Uterus (tissue), 4 donors: ENCODE measurements around the gene MMRN2. TPM values are rescaled to one million over a fixed set of nuclear protein-coding genes. Genes with fewer than 3 reads are reported as not detected.
"Not testable (repeated sequence)": the region's sequence is repeated elsewhere in the genome, so short reads cannot be mapped to it uniquely, and the experiment has no call there.

Experiments used
- DNase-seq, 2 donors: peaks; one replicate each; pipeline ENCODE4 v3.0.0-alpha.2; 2019 to 2020
- H3K27ac ChIP-seq, 2 donors: fragments of 200-600 bp; sonication (generic); 1 replicate in 1 of 2; 2 replicates in 1 of 2; pipeline ENCODE4 v1.5.1; 2016 to 2018
- H3K27me3 ChIP-seq, 2 donors: fragments of 200-600 bp; sonication (generic); one replicate each; pipeline ENCODE4 v1.5.1; 2018 to 2019; ENCODE audit warnings: control low read depth in 1 of 2
- H3K36me3 ChIP-seq, 2 donors: fragments of 200-600 bp; sonication (generic); one replicate each; pipeline ENCODE4 v1.5.1; 2019; ENCODE audit warnings: control low read depth in 1 of 2
- H3K4me1 ChIP-seq, 2 donors: fragments of 200-600 bp; sonication (generic); one replicate each; pipeline ENCODE4 v1.5.1; 2018 to 2019; ENCODE audit warnings: control low read depth in 1 of 2
- H3K4me3 ChIP-seq, 2 donors: fragments of 200-600 bp; sonication (generic); 1 replicate in 1 of 2; 2 replicates in 1 of 2; pipeline ENCODE4 v1.5.1; 2018 to 2019; ENCODE audit warnings: mild to moderate bottlenecking in 1 of 2
- H3K9me3 ChIP-seq, 2 donors: fragments of 200-600 bp; sonication (generic); one replicate each; pipeline ENCODE4 v1.5.1; 2019; ENCODE audit warnings: control low read depth in 1 of 2
- POLR2A ChIP-seq, 2 donors: fragments of 450-650 bp; IDR thresholded peaks; one replicate each; pipeline ENCODE4 v1.6.1; 2016; ENCODE audit warnings: antibody characterized with exemption in 2 of 2, mild to moderate bottlenecking in 1 of 2, moderate library complexity in 1 of 2
- intact Hi-C: fragments of 100-400 bp; cut with DNase I; formaldehyde crosslinking; loops from one replicate; pipeline ENCODE4 v1.15.1; 2023; ENCODE audit warnings: low total_unique reads
- total RNA-seq, 4 donors: library from RNA; depleted of rRNA in 3 of 4; stranded (reverse); fragments of >200 nt in 3 of 4; gene quantifications; one replicate each; pipeline versions ENCODE4 v1.1.0 to v1.2.4, GENCODE V29; 2014 to 2023
- TF ChIP-seq, protein P1 (sequence below), 4 experiments: fragments of 200-600 bp in 2 of 4; fragments of 450-650 bp in 2 of 4; sonication (generic) in 2 of 4; IDR thresholded peaks; one replicate each; pipeline ENCODE4 v1.5.1; 2016 to 2019; ENCODE audit warnings: antibody characterized with exemption in 4 of 4, mild to moderate bottlenecking in 2 of 4, moderate library complexity in 1 of 4
- donor health status: DM: yes; HTN: yes; CAD: no.

MMRN2 gene
- total RNA-seq, 4 donors from 2014 or later = 45.0 to 133 (median 74.2) TPM

DNA sequence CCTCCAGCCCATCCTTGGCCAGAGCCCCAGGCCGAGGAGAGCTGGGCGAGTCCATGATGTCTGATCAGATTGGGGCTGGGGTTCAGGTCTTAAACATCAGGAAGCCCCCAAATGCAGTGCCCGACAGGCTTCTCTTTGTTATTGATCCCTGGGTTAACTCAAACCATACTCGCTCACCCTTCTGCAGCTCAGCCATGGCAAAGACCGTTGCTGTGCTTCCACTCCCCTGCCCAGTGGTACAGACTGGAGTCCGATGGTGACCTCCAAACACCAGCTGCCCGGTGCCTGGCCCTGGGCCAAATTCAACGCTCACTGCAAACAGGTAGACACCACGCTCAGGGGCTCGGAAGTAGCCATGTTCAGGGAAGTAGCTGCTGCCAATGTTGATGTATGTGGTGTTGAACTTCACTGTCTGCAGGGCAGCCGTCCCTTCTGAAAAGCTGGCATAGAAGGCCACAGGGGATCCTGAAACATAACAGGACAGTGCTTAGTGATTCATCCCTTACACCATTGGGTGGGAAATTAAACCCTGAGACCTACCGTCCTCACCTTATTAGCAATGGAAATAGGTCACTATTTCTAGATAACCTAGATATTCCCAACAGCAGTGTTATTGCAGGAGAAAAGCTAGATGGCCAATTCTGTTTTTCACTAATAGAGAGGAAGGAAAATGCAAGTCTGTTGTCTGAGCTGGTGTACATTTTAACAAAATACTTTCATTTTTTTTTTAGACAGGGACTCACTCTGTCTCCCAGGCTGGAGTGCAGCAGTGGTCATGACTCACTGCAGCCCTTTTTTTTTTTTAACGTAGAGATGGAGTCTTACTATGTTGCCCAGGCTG lies 20.5 kb downstream of the MMRN2 start:
- intact Hi-C loops = no loop called here

DNA sequence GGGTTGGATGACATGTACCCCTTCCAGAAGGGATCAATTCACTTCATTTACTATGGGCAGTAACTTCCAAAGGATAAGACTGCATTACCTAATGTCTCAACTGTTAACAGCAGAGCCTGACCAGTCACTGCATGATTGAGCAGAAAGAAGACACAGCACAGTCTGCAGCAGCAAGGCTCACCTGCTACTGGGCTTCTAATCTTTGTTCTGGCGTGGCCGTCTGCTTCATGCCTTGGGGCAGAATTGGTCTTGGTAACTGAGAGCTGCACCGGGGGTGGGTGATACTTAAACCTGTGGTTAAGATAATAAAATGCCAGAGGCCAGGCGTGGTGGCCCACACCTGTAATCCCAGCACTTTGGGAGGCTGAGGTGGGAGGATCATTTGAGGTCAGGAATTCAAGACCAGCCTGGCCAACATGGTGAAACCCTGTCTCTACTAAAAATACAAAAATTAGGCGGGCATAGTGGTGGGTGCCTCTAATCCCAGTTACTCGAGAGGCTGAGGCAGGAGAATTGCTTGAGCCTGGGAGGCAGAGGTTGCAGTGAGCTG lies 23.2 kb downstream of the MMRN2 start:
- H3K27ac ChIP-seq, H3K4me3 ChIP-seq, H3K36me3 ChIP-seq, H3K9me3 ChIP-seq, DNase-seq, H3K27me3 ChIP-seq, H3K4me1 ChIP-seq, intact Hi-C loops: not testable (repeated sequence)

More for the DNA sequence above, 20.5 kb downstream of the MMRN2 start:
- Histone ChIP-seq H3K36me3 (no peaks in the 10 kb centered on the region), H3K9me3 (no peaks in the 10 kb centered on the region), H3K27me3 (no peaks in the 10 kb centered on the region), H3K4me1 (no peaks in the 10 kb centered on the region), H3K27ac (no peak overlapping the region), H3K4me3 (no peak overlapping the region)
- no peak for DNase-seq
- no peak for TF ChIP-seq POLR2A (IDR thresholded peaks at IDR 0.05)

DNA sequence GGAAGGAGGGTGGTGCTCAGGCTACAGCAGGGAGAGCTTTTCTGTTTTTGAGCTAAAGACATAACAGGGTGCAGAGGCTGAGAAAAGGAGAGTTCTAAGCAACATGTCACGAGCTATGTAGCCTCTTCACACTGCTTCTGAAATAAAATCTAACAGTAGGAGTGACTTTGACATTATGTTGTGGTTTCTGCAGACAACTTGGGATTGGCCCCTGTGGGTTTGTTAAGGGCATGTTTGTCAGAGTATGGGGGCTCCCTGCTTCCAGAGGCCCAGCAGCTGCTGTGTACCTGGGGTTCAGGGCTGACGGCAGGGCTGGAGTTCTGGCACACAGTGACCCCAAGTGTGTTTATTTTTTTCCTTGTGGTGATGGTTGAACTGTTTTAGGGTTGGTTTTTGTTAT lies 24.7 kb downstream of the MMRN2 start:
- intact Hi-C loops = no loop called here
- DNase-seq = no peak
- H3K4me3 ChIP-seq = no peak overlapping the region
- no peaks in the 10 kb centered on the region for H3K9me3 ChIP-seq
- TF ChIP-seq, protein P1, sequence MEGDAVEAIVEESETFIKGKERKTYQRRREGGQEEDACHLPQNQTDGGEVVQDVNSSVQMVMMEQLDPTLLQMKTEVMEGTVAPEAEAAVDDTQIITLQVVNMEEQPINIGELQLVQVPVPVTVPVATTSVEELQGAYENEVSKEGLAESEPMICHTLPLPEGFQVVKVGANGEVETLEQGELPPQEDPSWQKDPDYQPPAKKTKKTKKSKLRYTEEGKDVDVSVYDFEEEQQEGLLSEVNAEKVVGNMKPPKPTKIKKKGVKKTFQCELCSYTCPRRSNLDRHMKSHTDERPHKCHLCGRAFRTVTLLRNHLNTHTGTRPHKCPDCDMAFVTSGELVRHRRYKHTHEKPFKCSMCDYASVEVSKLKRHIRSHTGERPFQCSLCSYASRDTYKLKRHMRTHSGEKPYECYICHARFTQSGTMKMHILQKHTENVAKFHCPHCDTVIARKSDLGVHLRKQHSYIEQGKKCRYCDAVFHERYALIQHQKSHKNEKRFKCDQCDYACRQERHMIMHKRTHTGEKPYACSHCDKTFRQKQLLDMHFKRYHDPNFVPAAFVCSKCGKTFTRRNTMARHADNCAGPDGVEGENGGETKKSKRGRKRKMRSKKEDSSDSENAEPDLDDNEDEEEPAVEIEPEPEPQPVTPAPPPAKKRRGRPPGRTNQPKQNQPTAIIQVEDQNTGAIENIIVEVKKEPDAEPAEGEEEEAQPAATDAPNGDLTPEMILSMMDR (IDR thresholded peaks at IDR 0.05) = no peak
- TF ChIP-seq POLR2A (IDR thresholded peaks at IDR 0.05) = no peak
- no peaks in the 10 kb centered on the region for H3K27me3 ChIP-seq
- H3K36me3 ChIP-seq = no peaks in the 10 kb centered on the region
- no peak overlapping the region for H3K27ac ChIP-seq
- no peaks in the 10 kb centered on the region for H3K4me1 ChIP-seq

DNA sequence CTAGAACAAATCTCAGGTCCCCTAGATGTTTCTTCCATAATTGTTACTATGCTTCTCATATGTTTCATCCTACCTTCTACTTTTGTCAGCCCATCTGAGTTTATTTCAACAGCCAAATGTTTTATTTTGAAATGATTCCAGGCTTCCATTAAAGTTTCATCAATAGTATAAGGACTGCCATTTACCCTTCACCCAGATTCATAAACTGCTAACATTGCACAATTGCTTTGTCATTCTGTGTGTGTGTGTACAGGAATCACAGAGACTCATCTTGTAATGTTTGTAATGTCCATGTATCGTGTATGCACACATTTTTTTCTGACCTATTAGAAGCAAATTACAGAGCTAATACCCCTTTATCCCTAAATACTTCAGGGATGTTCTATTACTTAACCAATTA lies 25.5 kb downstream of the MMRN2 start:
- no peaks in the 10 kb centered on the region for H3K9me3 ChIP-seq
- no peak overlapping the region for H3K4me3 ChIP-seq
- DNase-seq = no peak
- H3K27ac ChIP-seq = peak overlapping the region in 1 of 2 donors; percentile 30
- intact Hi-C loops = no loop called here
- H3K4me1 ChIP-seq = no peaks in the 10 kb centered on the region
- H3K36me3 ChIP-seq = no peaks in the 10 kb centered on the region
- no peaks in the 10 kb centered on the region for H3K27me3 ChIP-seq
- TF ChIP-seq, protein P1 (IDR thresholded peaks at IDR 0.05) = no peak
- TF ChIP-seq POLR2A (IDR thresholded peaks at IDR 0.05) = no peak

DNA sequence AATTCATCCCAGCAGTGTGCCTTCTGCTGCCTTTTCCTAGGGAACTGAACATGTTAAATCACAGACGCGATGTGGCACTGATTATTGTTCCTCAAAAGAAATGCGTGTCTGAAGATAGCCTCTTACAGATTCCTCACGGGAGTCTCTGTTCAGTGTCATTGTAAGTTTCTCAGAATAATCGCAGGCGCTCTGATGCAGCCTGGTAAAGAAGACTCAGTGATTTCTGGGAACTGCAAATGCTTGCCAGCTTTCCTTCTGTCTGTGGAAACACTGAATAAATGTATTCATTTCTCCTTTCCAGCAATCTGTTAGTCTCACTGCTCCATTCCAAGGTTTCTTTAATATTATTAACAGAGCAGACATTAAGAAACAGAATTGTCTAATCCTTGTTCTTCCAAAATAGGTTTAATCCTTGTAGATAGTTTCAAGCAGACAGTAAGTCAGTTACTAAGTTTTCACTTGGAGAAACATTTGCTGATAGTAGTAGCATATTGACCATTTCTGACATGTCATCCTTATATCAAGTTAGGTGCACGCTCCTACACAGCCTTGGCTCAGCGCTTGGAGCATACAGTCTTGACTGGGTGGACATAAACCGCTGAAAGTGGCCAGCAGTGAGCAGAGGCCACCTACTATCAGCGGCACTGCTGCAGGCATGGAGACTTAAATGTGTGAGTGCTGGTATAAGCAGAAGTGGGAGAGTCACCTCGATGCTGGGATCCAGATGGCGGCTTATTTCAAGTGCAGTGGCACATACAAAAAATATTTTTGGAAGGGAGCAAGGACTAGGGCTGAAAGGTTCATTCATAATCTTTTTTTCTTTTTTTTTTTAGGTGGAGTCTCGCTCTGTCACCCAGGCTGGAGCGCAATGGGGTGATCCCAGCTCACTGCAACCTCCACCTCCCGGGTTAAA lies 27.7 kb downstream of the MMRN2 start:
- H3K4me3 ChIP-seq = no peak overlapping the region
- H3K36me3 ChIP-seq = no peaks in the 10 kb centered on the region
- H3K27ac ChIP-seq = no peak overlapping the region
- TF ChIP-seq POLR2A (IDR thresholded peaks at IDR 0.05) = no peak
- TF ChIP-seq, protein P1 (IDR thresholded peaks at IDR 0.05) = no peak
- no peaks in the 10 kb centered on the region for H3K27me3 ChIP-seq
- H3K9me3 ChIP-seq = no peaks in the 10 kb centered on the region
- DNase-seq = no peak
- no peaks in the 10 kb centered on the region for H3K4me1 ChIP-seq
- intact Hi-C loops = no loop called here
